ENCODE data around the gene EGFL7.

GRCh38 chr9:136692185-136693134, 29.7 kb downstream of the EGFL7 start:
- TF ChIP-seq CTCF (IDR thresholded peaks at IDR 0.05) (no peak), POLR2A (IDR thresholded peaks at IDR 0.05) (no peak)
